ENCODE data around the gene MTHFS.
"Not testable (repeated sequence)": the region's sequence is repeated elsewhere in the genome, so short reads cannot be mapped to it uniquely, and the experiment has no call there.

MTHFS gene

DNA sequence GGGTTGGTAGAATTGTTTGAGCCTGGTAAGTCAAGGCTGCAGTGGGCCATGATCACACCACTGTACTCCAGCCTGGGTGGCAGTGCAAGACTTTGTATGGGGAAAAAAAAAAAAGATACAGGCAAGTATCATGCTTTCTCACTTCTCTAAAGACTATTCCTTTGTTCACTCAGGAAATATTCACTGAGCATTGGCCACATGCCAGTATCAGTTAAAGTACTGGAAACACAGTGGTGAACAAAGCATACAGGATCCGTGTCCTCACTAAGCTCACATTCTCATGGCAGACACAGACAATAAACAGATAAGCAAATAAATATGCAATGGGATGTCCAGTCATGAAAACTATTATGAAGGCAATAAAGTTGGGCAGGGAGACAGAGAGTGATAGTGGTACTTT, 5.1 kb upstream of the MTHFS start:
- no peaks in the 10 kb centered on the region for H3K27me3 ChIP-seq (ENCODE audit: insufficient read depth, poor library complexity, severe bottlenecking)
- H3K4me3 ChIP-seq (replicated peaks; ENCODE audit: insufficient read depth, low read length): no peak overlapping the region
- no peak overlapping the region for H3K27ac ChIP-seq (replicated peaks)
- TF ChIP-seq GABPA (IDR thresholded peaks at IDR 0.05; ENCODE audit: low read depth) (no peak), SPI1 (IDR thresholded peaks at IDR 0.05; ENCODE audit: borderline replicate concordance, low read depth) (no peak), POLR2AphosphoS5 (IDR thresholded peaks at IDR 0.05; ENCODE audit: low read depth) (no peak), CTCF (IDR thresholded peaks at IDR 0.05; ENCODE audit: insufficient read depth, low read length) (no peak)
- TF ChIP-seq, protein P1, sequence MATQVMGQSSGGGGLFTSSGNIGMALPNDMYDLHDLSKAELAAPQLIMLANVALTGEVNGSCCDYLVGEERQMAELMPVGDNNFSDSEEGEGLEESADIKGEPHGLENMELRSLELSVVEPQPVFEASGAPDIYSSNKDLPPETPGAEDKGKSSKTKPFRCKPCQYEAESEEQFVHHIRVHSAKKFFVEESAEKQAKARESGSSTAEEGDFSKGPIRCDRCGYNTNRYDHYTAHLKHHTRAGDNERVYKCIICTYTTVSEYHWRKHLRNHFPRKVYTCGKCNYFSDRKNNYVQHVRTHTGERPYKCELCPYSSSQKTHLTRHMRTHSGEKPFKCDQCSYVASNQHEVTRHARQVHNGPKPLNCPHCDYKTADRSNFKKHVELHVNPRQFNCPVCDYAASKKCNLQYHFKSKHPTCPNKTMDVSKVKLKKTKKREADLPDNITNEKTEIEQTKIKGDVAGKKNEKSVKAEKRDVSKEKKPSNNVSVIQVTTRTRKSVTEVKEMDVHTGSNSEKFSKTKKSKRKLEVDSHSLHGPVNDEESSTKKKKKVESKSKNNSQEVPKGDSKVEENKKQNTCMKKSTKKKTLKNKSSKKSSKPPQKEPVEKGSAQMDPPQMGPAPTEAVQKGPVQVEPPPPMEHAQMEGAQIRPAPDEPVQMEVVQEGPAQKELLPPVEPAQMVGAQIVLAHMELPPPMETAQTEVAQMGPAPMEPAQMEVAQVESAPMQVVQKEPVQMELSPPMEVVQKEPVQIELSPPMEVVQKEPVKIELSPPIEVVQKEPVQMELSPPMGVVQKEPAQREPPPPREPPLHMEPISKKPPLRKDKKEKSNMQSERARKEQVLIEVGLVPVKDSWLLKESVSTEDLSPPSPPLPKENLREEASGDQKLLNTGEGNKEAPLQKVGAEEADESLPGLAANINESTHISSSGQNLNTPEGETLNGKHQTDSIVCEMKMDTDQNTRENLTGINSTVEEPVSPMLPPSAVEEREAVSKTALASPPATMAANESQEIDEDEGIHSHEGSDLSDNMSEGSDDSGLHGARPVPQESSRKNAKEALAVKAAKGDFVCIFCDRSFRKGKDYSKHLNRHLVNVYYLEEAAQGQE (IDR thresholded peaks at IDR 0.05; ENCODE audit: insufficient replicate concordance, low read depth): no peak
- DNase-seq (ENCODE audit: low read depth in 1 of 2, low spot score in 1 of 2): no peak

- not testable (repeated sequence) for H3K4me3 ChIP-seq (replicated peaks; ENCODE audit: insufficient read depth, low read length); DNase-seq (ENCODE audit: low read depth in 1 of 2, low spot score in 1 of 2); H3K27ac ChIP-seq (replicated peaks); H3K27me3 ChIP-seq (ENCODE audit: insufficient read depth, poor library complexity, severe bottlenecking)
These were observed 4.1 kb upstream of the MTHFS start for GRCh38 chr15:79900818-79901378.

- Histone ChIP-seq H3K4me3 (replicated peaks; ENCODE audit: insufficient read depth, low read length) (no peak overlapping the region), H3K27ac (replicated peaks) (peak overlapping the region; percentile 27; the same call in 1 of the 2 replicates), H3K27me3 (ENCODE audit: insufficient read depth, poor library complexity, severe bottlenecking) (no peaks in the 10 kb centered on the region)
- TF ChIP-seq SPI1 (IDR thresholded peaks at IDR 0.05; ENCODE audit: borderline replicate concordance, low read depth): no peak
- TF ChIP-seq GABPA (IDR thresholded peaks at IDR 0.05; ENCODE audit: low read depth): no peak
- no peak for TF ChIP-seq CTCF (IDR thresholded peaks at IDR 0.05; ENCODE audit: insufficient read depth, low read length)
- TF ChIP-seq, protein P1 (IDR thresholded peaks at IDR 0.05; ENCODE audit: insufficient replicate concordance, low read depth): no peak
- no peak for TF ChIP-seq POLR2AphosphoS5 (IDR thresholded peaks at IDR 0.05; ENCODE audit: low read depth)
- peak in 1 of 2 experiments; percentile 48 for DNase-seq (ENCODE audit: low read depth in 1 of 2, low spot score in 1 of 2)
These were observed 3.3 kb upstream of the MTHFS start for GRCh38 chr15:79900087-79900486.

GRCh38 chr15:79898786-79899185, 2.0 kb upstream of the MTHFS start:
- H3K27me3 ChIP-seq (ENCODE audit: insufficient read depth, poor library complexity, severe bottlenecking); H3K4me3 ChIP-seq (replicated peaks; ENCODE audit: insufficient read depth, low read length): not testable (repeated sequence)
- H3K27ac ChIP-seq (replicated peaks): peak overlapping the region; percentile 83
- peak; percentile 71 to 80 for DNase-seq (ENCODE audit: low read depth in 1 of 2, low spot score in 1 of 2)

DNA sequence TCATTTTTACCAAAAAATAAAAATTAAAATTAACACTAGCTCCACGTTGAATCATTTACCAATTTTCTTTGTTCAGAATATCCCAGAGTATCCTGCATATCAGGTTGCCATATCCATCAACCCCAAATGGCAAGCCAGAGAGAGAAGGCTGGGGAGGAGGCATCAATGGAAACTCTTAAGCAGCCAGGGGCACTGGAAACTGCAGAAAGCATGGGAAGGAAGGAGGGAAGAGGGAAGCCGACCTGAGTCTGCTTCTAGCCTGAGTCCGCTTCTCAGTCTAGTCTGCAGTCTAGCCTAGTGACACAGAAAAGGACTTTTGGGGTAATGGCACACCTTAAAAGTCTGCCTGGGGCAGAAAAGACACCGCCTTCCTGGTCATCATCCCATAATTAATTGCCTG, 1.6 kb upstream of the MTHFS start:
- peak overlapping the region; percentile 83 for H3K27ac ChIP-seq (replicated peaks)
- TF ChIP-seq SPI1 (IDR thresholded peaks at IDR 0.05; ENCODE audit: borderline replicate concordance, low read depth): no peak
- TF ChIP-seq, protein P1 (IDR thresholded peaks at IDR 0.05; ENCODE audit: insufficient replicate concordance, low read depth): no peak
- no peak for TF ChIP-seq GABPA (IDR thresholded peaks at IDR 0.05; ENCODE audit: low read depth)
- no peak for TF ChIP-seq CTCF (IDR thresholded peaks at IDR 0.05; ENCODE audit: insufficient read depth, low read length)
- no peak for TF ChIP-seq POLR2AphosphoS5 (IDR thresholded peaks at IDR 0.05; ENCODE audit: low read depth)
- H3K27me3 ChIP-seq (ENCODE audit: insufficient read depth, poor library complexity, severe bottlenecking): no peaks in the 10 kb centered on the region
- no peak overlapping the region for H3K4me3 ChIP-seq (replicated peaks; ENCODE audit: insufficient read depth, low read length)
- DNase-seq (ENCODE audit: low read depth in 1 of 2, low spot score in 1 of 2): no peak
